Activated CD8-positive, alpha-beta memory T cell treated with anti-CD3 and anti-CD28 coated beads for 1 hour (primary cell): ENCODE data around the gene SLC2A8.

Experiments
- DNase-seq, 2 donors: peaks; one replicate each; pipeline ENCODE4 v3.0.0-alpha.2; 2020; ENCODE audit warnings: low read depth in 1 of 2; ENCODE audit errors: extremely low read depth in 1 of 2

SLC2A8 gene

DNA sequence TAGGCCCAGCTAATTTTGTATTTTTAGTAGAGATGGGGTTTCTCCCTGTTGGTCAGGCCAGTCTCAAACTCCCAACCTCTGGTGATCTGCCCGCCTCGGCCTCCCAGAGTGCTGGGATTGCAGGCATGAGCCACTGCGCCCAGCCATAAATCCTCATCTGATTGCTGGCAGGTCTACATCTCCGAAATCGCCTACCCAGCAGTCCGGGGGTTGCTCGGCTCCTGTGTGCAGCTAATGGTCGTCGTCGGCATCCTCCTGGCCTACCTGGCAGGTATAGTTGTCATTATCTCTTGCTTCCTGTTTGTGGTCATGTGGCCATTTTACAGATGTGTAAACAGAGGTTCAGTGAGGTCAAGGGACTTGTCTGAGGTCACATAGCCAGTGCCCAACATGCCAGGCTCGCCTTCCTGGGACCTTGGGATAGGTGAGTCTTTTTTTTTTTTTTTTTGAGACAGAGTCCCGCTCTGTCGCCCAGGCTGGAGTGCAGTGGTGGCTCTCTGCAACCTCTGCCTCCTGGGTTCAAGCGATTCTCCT is 2.8 kb downstream of the SLC2A8 start:
- no peak for DNase-seq

DNA sequence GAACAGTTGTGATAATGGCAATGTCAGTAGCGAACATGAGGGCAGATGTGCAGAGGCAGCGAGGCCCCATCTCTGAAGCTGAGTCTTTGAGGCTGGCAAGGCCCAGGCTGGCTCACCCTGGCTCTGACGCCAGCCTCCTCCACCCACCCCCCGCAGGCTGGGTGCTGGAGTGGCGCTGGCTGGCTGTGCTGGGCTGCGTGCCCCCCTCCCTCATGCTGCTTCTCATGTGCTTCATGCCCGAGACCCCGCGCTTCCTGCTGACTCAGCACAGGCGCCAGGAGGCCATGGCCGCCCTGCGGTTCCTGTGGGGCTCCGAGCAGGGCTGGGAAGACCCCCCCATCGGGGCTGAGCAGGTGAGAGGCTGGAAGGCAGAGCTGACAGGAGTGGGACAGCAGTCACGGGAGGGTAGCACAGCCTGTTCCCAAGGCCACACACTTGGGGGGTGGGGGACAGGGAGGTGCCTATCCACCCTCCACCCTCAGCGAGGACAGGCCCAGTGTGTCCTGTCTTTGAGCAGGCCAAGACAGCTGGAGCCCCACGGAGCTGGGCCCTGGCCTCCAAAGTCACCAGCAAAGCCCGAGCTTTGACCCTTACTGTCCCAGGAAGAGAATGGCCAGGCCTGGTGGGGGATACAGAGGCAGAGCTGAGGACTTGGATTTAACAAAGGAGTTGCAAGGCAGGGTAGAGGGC is 5.6 kb downstream of the SLC2A8 start:
- DNase-seq: no peak

DNA sequence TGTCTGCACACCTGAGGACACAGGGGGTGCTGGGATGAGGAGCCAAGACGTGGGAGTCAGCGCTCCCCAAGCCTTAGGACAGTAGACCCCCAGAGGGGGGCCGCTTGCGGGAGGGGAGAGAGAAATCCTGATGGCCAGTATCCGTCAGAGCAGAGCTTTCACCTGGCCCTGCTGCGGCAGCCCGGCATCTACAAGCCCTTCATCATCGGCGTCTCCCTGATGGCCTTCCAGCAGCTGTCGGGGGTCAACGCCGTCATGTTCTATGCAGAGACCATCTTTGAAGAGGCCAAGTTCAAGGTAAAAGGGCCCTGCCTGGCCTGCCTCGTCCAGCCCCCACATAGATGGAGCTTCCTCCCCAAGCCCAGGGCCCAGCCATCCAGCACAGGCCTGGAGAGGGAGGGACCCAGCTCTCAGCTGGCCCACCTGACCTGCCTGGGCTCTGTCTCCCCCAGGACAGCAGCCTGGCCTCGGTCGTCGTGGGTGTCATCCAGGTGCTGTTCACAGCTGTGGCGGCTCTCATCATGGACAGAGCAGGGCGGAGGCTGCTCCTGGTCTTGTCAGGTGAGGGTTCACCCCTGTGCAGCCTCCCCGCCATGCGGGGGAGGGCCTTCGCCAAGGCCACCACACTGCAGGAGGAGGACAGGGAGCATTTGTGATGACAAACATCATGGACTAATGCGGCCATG is 6.7 kb downstream of the SLC2A8 start:
- no peak for DNase-seq

DNA sequence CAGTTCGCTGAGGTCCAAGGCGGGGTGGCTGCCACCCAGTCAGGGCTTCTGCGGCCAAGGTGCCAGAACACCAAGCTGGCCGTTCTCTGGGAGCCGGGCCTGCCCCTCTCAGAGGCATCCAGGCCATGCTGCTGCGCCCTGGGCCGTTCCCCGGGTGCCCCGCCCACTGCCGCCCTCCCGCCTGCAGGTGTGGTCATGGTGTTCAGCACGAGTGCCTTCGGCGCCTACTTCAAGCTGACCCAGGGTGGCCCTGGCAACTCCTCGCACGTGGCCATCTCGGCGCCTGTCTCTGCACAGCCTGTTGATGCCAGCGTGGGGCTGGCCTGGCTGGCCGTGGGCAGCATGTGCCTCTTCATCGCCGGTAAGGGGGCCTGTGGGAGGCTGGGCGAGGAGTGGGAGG is 7.7 kb downstream of the SLC2A8 start:
- no peak for DNase-seq

DNA sequence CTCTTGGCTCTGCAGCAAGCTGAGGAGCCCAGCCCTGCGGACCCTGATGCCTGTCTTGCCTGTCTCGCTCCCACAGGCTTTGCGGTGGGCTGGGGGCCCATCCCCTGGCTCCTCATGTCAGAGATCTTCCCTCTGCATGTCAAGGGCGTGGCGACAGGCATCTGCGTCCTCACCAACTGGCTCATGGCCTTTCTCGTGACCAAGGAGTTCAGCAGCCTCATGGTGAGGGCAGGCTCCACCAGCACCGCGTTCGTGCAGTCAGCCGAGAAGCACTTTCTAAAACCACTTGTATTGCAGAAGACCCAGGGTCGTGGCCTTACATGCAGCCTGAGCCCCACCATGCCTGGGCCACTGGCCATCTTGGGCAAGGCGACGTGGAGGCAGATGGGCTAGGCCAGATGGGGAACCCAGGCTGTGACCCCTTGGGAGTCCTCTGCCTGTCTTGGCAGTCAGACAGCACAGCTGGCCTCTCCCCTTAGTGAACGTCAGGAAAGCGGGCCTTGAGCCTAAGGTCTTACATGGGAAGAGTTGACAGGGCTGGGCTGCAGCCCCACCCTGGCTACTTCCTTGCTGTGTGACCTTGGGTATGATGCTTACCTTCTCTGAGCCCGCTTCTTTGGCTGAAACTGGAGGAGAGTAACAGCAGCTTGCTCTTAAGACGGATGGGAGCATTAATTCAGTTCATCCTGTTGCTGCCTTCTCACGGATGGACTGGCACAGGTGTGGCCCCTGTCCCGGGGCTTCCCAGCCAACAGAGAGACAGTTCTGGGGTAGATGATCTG is 8.6 kb downstream of the SLC2A8 start:
- DNase-seq: no peak

DNA sequence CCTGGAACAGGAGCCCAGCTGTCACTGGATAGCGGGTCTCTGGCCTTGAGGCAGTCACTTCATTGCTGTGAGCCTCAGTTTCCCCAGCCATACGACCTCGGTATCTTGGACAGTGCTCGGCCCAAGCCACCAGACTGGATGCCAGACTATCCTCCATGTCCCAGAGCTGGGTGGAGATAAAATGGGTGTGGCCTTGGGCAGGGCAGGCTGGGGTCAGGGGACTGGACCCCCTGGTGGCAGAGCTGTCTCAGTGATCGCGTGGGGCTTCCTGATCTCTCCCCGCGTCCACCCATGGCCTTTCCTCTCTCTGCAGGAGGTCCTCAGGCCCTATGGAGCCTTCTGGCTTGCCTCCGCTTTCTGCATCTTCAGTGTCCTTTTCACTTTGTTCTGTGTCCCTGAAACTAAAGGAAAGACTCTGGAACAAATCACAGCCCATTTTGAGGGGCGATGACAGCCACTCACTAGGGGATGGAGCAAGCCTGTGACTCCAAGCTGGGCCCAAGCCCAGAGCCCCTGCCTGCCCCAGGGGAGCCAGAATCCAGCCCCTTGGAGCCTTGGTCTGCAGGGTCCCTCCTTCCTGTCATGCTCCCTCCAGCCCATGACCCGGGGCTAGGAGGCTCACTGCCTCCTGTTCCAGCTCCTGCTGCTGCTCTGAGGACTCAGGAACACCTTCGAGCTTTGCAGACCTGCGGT is 10.0 kb downstream of the SLC2A8 start:
- no peak for DNase-seq

DNA sequence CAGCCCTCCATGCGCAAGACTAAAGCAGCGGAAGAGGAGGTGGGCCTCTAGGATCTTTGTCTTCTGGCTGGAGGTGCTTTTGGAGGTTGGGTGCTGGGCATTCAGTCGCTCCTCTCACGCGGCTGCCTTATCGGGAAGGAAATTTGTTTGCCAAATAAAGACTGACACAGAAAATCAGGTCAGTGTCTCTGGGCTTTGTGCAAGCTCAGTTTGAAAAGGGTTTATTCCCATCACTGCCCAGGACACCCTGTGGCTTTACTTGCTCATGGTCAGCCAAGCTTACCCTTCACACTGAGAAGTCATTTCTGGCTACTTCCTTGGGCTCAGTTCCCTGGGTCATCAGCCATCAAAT is 10.5 kb downstream of the SLC2A8 start:
- DNase-seq: no peak

DNA sequence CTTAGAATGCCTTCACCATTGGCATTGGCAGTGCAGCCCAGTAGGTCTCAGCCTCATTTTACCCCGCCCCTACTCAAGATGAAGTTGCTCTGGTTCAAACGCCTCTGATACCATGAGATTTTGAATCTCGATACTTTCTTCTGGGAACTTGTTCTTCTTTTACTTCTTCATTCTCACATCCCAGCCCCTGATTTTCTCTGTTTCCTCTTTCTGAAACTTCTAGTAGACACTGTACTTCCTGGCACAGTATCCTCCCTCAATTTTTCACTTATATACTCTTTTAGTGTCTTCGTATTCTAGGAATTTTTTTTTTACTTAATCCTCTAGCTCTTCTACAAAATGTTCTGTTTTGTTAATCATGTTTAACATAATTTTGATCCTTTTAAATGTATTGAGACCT is 14.2 kb downstream of the SLC2A8 start:
- no peak for DNase-seq

DNA sequence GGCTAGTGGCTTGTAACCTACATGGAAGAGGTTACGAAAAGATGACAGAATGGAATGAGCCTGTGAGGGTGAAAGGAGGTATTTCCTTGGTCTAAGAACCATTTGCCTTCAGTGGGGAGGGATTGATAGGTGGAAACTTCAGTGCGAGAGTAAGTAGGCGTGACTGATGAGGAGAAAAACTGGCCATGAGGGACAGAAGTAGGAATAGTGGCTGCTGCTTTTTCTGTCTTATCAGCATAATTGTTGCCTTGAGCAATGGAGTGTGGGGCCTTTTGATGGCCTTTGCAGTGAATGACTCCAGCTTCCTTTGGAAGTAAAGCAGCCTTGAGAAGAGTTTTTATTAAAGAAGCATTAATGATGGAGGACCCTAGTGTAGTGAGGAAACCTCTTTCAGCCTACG is 18.2 kb downstream of the SLC2A8 start:
- DNase-seq: no peak

DNA sequence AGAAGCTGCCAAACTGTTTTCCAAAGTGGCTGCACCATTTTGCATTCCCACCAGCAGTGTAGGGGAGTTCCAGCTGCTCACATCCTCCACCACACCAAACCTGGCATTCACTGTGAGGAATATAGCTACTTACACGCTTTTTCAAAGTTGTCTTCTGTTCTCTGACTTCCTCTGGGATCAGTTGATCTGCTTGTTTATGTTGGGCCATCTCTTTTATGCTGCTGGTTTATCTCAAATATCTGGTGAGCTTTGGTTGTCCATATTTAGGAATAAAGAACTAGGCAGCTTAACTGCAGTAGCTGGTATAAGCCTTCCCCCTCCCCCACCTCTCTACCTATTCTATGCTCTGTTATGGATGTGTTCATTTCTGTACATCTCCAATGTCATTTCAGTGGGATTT is 18.7 kb downstream of the SLC2A8 start:
- no peak for DNase-seq

DNA sequence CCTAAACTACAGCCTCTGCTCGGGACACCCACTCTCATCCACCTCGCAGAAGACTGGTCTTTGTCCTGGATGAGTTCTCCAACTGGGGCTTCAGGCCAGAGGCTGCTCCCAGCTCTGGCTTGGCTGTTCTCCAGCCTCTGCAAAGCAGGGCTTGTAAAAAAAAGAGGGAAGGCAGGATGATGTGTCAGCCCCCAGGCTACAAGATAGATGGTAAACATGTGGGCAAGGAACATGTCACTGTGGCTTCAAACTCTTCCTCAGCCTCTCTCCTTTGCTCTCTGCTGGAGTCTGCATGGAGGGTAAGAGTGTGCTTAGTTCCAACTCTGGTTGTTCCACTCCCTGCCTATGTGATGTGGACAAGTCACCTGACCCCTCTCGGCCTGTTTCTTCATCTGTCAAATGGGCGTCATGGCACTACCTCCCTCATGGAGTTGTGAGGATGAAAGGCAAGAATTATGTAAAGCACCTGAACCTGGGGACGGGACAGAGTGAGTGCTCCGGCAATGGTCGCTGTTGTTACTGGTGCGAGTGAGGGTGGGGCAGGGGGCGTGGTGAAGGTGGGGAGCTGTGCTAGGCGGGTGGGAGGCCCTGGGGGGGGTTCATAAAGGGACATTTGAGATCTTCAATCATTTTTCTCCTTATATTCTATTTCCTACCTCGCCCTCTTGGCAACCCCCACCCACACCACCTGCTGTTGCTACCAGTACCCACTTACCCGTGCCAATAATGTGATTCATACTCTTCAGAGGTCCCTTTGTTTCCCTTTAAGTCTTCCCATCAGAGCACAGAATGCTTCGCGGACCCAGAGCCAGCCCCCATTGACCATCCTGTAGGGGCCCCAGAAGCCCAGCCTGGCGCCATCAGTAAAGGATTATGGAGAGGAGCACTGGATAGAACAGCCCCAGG is 20.4 kb downstream of the SLC2A8 start:
- no peak for DNase-seq

DNA sequence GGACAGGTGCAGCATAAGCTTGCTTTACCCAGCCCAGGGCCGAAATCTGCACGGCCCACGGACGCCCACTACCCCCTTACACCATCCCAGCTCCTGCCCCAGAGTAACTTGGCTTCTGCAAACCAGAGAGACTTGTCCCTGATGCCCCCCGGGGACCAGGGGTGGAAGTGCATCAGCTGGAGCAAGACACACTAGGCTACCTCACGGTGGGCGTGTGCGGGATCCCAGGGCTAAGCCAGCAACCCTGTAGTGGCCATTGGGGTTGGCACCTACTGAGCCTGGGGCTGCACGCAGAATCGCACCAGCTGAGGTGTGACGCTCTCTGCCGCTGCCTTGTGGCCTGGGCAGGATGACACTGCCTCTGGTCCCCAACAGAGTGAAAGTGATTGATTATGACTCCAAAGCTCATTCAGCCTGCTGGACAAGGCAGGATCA is 21.1 kb downstream of the SLC2A8 start:
- peak in 1 of 2 donors; percentile 24 for DNase-seq

DNA sequence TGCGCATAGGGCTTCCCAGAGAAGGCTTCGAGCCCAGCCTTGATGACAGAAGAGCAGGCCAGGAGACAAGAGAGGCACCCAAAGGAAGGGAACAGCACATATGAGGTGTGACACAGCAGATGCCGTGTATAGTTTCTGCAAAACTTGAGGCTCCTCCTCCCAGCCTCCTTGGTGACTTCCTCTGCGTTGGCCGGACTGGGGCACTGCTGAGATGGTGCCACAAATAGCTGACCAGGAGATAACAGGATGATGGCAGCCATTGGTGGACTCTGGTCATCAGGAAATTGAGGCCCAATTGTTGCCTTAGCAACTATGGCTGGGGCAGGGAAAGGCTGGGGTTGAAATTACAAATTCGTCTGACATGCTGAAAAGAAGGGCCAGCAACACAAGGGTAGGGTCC is 22.4 kb downstream of the SLC2A8 start:
- no peak for DNase-seq

DNA sequence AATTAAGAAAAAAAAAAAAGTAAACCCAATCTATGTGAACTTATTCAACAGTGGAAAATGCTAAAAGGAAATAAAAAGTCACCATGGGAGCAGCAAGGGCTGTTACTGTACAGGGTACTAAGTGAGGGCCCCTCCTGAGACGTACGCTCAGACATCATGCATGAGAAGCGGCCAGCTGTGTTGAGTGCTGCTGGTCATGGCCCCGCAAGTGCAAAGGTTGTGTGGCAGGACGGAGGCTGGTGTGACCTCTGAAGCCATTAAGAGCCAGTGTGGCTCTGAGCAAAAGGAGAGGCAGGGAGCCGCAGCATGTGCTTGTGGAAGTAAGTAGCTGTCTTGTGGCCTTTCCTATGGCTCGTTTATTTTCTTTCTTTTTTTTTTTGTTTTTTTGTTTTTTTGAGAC is 24.1 kb downstream of the SLC2A8 start:
- no peak for DNase-seq

DNA sequence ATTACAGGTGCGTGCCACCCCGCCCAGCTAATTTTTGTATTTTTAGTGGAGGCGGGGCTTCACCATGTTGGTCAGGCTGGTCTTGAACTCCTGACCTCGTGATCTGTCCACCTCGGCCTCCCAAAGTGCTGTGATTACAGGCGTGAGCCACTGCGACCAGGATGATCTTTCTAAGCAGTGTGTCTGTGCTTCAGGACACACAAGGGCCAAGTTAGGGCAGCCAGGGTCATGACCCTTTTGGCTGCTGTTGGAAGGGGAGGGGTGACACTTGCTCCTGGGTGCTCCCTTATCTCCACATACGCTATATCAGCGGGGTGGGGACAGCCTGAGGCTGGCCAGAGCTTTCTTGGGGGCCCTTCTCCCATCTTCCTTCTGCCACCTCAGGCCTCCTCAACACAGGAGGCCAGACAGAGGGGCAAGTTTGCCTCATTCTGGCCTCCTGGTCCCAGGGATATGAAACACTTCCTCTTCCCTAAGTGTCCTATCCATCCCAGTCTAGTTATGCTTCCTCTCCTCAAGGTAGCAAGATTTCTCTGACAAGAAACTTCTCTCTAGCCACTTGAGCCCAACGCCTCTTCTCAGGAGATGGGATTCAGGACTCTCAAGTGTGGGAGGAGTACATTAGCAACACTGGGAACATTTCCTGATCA is 25.3 kb downstream of the SLC2A8 start:
- DNase-seq: no peak

DNA sequence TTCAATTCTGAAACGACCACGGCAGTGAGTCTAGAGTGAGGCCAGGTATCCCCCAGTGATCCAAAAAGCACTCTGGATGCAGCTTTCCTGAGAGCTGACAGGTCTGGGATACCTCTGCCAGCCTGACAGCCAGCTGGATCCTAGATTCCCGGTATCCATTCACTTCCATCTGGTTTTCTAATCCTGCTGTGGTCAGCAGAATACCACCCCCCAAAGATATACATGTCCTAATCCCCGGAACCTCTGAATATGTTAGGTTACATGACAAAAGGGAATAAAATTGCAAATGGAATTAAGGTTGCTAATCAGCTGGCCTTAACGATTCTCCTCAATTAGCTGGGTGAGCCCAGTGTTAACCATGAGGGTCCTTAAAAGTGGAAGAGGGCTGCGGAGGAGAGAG is 25.8 kb downstream of the SLC2A8 start:
- no peak for DNase-seq

DNA sequence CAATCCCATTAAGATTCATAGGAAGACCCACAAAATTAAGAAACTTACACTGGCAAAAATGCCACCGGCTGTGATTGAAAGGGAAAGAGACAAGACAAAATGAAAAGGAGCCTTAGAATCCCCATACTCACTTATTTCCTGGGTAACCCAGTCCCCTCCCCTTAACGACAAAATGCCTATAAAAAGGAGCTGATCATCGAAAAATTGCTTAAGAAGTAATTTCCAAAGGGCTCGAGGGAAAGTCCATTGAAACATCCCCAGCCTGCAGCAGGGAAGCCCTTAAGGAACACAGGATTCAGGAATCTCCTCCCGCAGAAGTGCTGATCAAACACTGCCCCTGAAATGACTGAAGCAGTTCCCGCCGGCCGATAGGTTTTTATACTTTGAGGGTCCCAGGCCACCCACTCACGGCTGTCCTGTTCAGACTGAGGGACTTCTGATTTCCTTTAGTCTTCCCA is 26.5 kb downstream of the SLC2A8 start:
- DNase-seq: no peak

DNA sequence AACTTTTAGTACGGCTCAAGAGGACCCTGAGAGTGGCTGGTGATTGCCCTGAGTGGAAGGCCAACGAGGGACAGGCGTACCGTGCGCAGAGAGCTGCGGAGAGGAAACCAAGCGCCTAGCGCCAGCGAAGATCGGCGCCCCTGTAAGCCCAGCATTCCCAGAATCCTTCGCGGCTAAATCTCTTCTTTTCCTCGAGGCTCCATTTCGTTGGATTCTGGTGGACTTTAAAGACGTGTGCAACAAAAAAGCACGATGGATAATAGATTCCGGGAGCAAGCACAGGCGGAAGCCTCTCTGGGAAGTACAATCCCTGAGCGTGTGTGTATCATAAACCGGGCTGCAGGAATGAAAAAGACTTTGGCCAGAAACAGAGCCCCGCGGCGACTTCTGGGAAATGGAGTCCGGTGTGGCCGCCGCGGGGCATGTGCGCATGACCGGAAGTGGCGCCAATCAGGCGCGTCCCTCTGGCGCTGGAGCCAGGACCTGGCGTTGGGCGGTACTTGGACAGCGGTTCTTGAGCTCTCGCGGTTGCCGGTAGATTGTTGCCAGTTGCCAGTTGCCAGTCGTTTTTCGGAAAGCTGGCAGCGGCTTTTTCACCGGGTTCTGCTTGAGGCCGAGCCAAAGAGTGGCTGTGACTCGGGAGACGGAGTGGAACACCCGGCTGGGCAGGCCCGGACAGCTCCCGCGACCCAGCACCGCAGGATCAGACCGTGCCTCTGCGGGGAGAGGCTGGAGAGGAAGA is 27.1 kb downstream of the SLC2A8 start, which contains the start of gene ZNF79:
Gene ZNF79, plus strand, starts transcription at position 449 of the 742 bp plus-strand sequence. CDS start 406 bp downstream, outside the sequence.
- DNase-seq: peak; percentile 62 to 86

DNA sequence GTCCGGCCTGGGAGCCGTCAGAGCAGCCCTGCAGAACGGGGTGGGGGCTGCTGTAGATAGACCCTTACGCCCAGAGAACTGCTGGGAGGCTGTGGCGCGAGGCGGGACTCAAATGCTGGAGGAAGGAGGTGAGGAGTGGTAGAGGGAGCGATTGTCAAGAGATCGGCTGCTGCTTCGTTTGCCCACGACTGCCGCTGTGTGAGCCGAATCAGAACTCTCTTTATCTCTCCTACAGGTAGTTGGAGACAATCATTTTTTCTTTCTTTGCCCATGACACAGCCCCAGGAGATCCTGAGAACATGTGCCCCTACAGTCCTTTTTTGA is 27.7 kb downstream of the SLC2A8 start:
- peak in 1 of 2 donors; percentile 11 for DNase-seq
